Activated T-cell treated with anti-CD3 and anti-CD28 coated beads for 48 hours (primary cell): ENCODE measurements around the gene HMOX1.
"Not testable (repeated sequence)": the region's sequence is repeated elsewhere in the genome, so short reads cannot be mapped to it uniquely, and the experiment has no call there.

ENCODE experiments used
- DNase-seq: peaks from one replicate; pipeline ENCODE4 v3.0.0-alpha.2; 2020; ENCODE audit warnings: low read depth

Gene HMOX1

DNA sequence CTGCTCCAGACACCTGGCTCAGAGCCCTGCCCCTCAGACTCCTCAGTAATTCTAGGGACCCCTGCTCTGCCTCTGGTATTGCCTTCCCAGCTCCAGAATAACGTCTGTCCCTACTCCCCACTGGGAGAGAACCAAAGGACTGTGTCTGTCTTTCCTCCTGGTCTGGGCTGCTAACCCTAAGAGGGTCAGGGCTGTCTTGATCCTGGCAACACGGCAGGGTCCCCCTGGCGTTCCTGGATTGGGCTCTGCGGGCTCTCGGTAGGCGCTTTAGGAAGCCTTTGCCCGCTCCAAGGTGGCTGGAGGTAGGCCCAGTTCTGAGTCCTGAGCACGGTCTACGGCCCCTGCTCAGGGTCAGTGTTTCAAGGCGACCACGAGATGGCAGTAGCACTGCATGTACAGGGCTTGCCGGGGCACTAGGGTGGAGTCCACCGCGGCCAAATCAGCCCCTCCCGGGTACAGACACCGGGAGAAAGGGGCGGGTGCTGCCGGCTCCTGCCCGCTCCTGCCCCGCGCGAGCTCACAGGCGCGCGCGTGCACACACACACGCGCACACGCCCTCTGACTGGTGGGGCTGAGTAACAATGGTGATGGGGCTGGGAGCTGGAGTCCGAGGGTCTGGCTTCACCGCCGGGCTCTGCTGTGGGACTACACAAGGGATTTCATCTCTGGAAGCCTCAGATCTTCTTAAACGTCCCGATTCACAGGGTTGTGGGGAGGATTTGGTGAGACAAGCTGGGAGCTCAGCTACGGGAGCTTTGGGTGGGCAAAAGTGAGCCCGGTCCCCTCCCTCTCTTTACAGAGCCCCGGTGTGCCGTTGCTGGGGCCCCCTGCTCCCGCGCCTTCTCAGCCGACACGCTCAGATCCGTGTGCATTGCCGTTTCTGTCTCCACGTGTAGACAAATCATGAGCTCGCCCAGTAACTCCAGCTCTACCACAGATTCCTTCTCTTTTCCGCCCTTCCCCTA, 30.1 kb upstream of the HMOX1 start:
- DNase-seq: peak; percentile 85

DNA sequence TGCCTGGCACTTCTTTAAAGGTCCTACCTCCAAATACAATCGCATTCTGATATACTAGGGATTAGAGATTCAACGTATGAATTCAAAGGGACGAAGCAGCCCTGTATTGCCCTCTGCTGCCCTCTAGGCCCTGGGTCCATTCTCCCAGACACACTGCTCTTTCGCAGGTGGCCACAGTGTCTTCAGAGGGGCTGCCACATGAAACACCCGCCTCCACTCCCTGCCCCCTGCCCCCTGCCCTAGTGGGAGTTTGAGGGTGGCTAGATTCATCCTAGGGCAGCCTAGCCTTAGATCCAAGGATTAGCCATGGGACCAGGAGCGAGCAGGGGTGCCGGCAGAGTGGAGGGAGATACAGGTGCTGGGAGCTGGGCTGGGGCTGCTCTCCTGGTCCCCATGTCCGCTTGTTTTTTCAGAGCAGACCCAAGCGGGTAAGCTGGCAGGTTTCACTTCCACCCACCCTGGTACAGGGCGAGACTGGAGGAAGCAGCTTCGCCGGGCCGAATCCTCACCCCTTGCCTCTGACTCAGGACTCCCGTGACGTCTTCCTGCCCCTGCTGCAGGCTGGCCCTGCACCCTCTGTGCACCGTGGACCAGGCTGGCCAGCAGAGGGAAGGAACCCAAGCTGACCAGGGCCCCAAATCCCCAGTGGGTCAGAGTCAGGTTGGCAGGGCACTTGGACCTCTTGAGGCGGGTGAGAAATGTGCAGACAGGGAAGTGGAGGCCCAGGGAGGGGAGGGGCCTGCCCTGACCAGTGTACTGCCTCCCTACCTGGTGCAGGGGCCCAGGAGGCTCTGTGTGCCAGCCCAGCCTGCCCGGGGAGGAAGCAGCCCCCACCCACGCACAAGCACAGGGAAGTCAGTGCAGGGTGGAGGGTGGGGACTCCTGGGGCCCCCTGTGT, 28.4 kb upstream of the HMOX1 start:
- peak; percentile 60 for DNase-seq

GRCh38 chr22:35353318-35353717, 27.6 kb upstream of the HMOX1 start:
- DNase-seq: no peak

DNA sequence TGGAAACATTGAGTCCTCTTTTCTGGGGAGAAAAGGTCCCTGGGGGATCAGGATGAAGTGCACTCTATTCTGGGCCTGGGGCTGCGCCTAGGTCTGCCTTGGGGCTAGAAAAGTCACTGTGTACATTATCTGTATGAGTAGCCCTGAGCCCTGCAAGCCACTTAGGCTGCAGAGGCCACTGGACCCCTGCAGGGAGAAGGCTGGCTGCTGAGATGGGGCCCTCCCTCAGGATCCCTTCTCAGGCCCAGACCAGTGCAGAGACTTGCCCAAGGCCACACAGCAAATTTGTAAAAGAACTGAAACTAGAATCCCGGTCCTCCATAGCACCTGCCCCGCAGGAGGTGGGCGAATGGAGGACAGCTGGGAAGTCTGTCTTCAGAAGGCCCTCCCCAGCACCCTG, 26.8 kb upstream of the HMOX1 start:
- no peak for DNase-seq

GRCh38 chr22:35357883-35358621, 22.8 kb upstream of the HMOX1 start:
- no peak for DNase-seq

DNA sequence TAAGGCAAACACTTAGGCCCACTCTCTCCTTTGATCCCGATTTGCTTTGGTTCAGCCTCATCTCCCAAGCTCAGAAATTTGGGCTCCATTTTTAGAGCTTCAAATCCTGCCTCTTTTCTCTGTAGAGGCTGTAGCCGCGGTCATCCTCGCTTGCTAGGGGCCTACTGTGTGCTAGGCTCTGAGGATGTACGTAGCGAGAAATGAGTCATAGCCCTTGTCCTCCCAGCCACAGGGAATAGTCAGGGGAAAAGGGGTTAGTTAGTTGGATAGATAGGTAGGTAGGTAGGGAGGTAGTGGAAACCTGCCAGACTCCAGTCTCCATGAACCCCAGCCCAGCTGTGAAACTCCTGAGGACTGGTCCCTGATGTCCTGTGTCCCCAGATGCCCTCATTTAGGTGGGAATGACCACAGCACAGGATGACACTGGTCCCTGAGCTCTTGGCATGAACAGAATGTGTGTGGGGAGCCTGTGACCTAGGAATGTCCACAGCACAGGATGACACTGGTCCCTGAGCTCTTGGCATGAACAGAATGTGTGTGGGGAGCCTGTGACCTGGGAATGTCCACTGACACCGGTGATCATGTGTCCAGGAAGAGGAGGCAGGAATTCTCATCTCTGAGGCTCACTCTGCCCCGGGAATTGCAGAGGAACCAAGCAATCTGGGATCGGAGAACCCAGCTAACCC, 21.4 kb upstream of the HMOX1 start:
- DNase-seq: no peak

- DNase-seq: no peak
Measured at GRCh38 chr22:35361001-35361558, 19.8 kb upstream of the HMOX1 start.

DNA sequence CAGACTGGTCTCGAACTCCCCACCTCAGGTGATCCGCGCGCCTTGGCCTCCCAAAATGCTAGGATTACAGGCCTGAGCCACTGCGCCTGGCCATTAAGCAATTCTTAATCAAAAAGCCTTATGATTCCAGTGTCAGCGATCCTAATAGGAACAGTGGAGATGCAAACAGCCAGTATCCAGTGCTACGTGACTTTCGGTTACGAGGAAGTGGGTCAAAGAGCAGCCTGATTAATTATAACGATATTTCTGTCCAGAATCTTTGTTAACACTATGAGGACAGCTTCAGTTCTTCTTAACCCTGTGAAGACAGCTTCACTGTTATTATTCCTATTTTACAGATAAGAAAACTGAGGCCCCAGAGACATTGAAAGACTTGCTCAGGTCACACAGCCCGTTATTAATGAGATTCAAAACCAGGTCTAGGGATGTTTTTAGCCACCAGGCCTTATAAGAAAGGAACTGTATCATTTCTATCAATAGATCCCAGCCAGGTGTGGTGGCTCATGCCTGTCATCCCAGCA, 17.3 kb upstream of the HMOX1 start:
- DNase-seq: no peak

GRCh38 chr22:35364230-35364629, 16.7 kb upstream of the HMOX1 start:
- DNase-seq: not testable (repeated sequence)

DNA sequence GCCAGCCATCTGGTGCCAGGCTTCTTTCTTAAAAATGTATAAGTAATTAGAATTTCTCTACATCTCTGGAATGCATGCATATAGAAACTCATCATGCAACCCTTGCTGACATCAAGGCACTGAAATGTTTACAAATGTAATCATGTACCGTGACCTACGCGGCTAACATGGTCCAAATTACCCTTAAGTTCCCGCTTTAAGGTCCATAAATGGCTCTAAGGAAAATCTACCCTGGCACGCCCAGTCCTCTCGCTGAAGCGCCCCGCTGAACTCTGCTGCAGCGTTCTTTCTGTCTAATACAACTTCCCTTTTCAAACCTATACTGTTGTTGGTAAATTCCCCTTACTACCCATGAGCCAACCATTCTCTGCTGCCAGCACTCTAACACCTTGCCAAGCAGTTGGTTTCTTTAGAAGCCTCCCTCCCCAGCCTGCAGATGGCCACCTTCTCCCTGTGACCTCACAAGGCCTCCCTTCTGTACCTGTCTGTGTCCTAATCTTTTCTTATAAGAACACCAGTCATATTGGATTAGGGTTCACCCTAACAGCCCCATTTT, 13.5 kb upstream of the HMOX1 start:
- no peak for DNase-seq

DNA sequence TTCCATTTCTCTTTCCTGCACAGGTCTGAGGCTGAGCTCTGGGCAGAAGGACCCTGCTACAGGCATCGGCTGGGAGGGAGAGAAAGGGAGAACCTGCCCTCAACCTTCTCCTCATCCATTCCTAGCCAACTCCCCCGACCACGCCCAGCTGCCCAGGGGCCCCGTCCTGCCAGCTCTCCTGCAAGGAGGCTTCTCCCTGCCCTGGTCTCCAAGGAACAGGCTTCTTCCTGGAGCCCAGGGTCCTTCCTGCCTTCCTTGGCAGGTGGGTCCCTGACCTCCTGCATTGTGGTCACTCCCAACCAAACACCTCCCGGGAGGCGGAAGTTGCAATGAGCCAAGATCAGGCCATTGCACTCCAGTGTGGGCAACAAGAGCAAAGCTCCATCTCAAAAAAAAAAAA, 12.5 kb upstream of the HMOX1 start:
- DNase-seq: no peak

DNA sequence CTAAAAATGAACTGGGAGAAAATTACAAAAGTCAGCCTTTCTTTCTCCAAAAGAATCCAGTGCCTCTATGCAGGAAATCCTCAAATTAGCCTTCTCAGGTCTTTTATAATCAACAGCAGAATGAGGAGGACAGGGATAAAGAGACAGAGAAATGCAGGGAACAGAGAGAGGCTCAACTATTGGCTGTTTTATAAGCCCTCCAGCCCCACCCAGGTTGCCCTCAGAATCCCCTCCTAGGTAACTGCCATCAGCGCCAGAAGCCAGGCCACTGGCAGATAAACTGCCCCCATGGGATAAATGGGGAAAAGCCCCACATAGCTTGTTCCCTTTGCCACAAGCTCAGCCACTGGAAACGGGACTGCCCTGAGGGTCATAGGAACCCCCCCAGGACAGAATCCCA, 10.9 kb upstream of the HMOX1 start:
- DNase-seq: no peak

DNA sequence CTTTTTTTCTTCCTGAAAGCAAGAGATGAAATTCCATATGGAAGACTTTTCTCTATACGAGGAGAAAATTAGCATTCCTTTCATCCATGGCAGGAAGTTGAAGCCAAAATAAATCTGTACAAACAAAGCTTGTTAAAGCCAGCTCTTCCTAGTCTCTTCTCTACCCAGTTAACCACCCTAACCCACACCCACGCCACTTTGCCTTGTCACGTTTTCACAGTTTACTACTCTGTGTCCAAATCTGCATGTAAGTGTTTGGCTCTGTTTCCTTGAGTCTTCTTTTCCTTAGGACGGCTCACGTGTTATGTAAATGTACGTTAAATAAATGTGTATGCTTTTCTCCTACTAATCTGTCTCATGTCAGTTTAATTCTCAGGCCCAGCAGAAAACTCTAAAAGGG, 7.1 kb upstream of the HMOX1 start:
- DNase-seq: no peak

GRCh38 chr22:35375031-35375430, 5.9 kb upstream of the HMOX1 start:
- DNase-seq: no peak

- no peak for DNase-seq
Measured at GRCh38 chr22:35375526-35375925, 5.4 kb upstream of the HMOX1 start.

DNA sequence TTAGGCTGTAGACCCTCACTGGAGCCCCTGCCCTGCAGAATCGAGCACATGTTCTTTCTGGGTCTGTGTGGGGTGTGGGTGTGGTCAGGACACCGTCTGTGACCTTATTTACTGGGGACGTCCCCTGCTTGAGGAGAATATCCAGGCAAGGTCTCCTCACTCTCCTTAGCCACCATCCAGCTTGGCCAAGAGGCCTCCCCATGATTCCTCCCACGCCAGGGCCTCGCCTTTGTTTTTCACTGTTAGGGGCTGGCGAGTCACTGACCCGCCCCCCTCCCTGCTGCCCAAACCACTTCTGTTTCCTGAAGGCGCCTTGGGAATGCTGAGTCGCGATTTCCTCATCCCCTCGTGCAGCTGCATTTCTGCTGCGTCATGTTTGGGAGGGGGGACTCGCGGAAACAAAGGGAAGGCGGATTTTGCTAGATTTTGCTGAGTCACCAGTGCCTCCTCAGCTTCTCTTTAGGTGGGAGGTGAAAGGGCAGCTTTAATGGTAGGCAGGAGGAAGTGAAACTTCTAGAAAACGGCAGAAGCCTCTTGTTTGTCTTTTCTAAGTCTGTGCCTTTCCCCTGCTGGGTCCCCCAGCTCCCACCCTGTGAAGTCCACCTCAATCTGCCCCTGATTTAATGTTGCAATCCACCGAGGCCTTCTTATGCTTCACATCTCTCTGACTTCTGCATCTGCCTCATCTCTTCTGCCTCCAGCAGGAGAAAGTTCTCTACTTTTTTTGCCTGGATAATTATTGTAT, 4.0 kb upstream of the HMOX1 start:
- no peak for DNase-seq

GRCh38 chr22:35377735-35378134, 3.2 kb upstream of the HMOX1 start:
- DNase-seq: no peak

- DNase-seq: no peak
Measured at GRCh38 chr22:35378621-35379020, 2.3 kb upstream of the HMOX1 start.

DNA sequence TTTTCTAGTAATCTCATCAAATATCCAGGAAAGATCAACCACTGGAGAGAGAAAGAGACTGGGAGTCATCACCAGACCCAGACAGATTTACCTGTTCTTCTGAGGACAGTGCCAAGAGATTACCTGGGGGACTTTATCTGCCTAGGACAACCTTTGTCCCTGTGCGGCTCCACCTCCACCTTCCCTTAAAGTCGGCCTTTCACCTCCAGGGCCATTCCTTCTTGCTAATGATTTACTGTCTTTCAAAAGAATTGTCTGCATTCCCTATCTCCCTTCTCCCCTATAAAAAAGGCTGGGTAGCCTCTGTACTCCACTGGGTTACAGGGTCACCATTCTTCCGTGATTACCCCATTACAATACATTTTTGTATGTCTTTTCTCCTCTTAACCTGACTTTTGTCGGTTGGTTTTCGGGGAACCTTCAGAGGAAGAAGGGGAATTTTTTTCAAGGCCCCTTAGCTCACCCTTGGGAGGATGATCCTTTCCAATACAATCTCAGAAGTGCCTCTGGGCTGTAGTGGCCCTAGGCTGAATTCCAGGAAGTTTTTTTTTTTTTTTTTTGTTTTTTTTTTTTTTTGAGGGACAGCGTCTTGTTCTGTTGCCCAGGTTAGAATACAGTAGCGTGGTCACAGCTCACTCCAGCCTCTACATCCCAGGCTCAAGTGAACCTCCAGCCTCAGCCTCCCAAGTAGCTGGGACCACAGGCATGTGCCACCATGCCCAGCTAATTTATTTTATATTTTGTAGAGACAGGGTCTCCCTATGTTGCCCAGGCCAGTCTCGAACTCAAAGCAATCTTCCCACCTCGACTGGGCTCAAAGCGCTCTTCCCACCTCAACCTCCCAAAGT, 1.5 kb upstream of the HMOX1 start:
- DNase-seq: no peak
